Astrocyte (in vitro differentiated cells and primary cell): ENCODE results near the gene PGGHG. TPM values are rescaled to one million over a fixed set of nuclear protein-coding genes. Genes with fewer than 3 reads are reported as not detected.
"Not testable (repeated sequence)": the region's sequence is repeated elsewhere in the genome, so short reads cannot be mapped to it uniquely, and the experiment has no call there.

Experiments
- DNase-seq: peaks from one replicate; pipeline ENCODE4 v3.0.0-alpha.2; 2010; ENCODE audit warnings: low read depth
- FAIRE-seq: peaks from 2 replicates; lab custom pipeline; 2011; peaks lifted over from hg19 to GRCh38; lab: Jason Lieb, UNC
- H2AFZ ChIP-seq: 2 replicates; pipeline ENCODE4 v1.6.0; 2012; ENCODE audit warnings: low read depth, low read length, inconsistent platforms
- H3K27ac ChIP-seq: 2 replicates; pipeline ENCODE4 v1.5.1; 2011; ENCODE audit warnings: low read depth, low read length, inconsistent platforms
- H3K27me3 ChIP-seq: 2 replicates; pipeline ENCODE4 v1.6.0; 2011; ENCODE audit warnings: low read length, inconsistent platforms; ENCODE audit not compliant: insufficient read depth
- H3K36me3 ChIP-seq: 2 replicates; pipeline ENCODE4 v1.5.1; 2011; ENCODE audit warnings: low read length, inconsistent platforms; ENCODE audit not compliant: insufficient read depth
- H3K4me1 ChIP-seq: 2 replicates; pipeline ENCODE4 v1.5.1; 2011; ENCODE audit warnings: low read length, inconsistent platforms; ENCODE audit not compliant: insufficient read depth
- H3K4me2 ChIP-seq: 2 replicates; pipeline ENCODE4 v1.6.0; 2012; ENCODE audit warnings: low read length, inconsistent platforms
- H3K4me3 ChIP-seq: 2 replicates; pipeline ENCODE4 v1.5.1; 2011; ENCODE audit warnings: low read depth, mild to moderate bottlenecking, low read length, inconsistent platforms; ENCODE audit not compliant: insufficient read depth
- H3K79me2 ChIP-seq: 2 replicates; pipeline ENCODE4 v1.6.0; 2012; ENCODE audit warnings: mild to moderate bottlenecking, low read length, inconsistent platforms; ENCODE audit not compliant: insufficient read depth
- H3K9ac ChIP-seq: 2 replicates; pipeline ENCODE4 v1.6.0; 2012; ENCODE audit warnings: mild to moderate bottlenecking, low read length, inconsistent platforms
- H3K9me3 ChIP-seq: 2 replicates; pipeline ENCODE4 v1.5.1; 2012; ENCODE audit warnings: low read depth, mild to moderate bottlenecking, low read length, inconsistent platforms; ENCODE audit not compliant: insufficient read depth
- H4K20me1 ChIP-seq: 2 replicates; pipeline ENCODE4 v1.6.0; 2012; ENCODE audit warnings: low read length, inconsistent platforms; ENCODE audit not compliant: insufficient read depth
- H3K27ac Mint-ChIP-seq: one replicate; pipeline ENCODE4 v1.8.0; 2021; ENCODE audit warnings: mild to moderate bottlenecking, mixed read lengths; ENCODE audit not compliant: unreplicated experiment
- H3K27me3 Mint-ChIP-seq: one replicate; pipeline ENCODE4 v1.8.0; 2021; ENCODE audit warnings: low read depth, mixed read lengths; ENCODE audit not compliant: unreplicated experiment
- H3K36me3 Mint-ChIP-seq: one replicate; pipeline ENCODE4 v1.8.0; 2021; ENCODE audit warnings: low read depth, mixed read lengths; ENCODE audit not compliant: unreplicated experiment
- H3K4me1 Mint-ChIP-seq: one replicate; pipeline ENCODE4 v1.8.0; 2021; ENCODE audit warnings: low read depth, mixed read lengths; ENCODE audit not compliant: unreplicated experiment
- H3K4me3 Mint-ChIP-seq: one replicate; pipeline ENCODE4 v1.8.0; 2021; ENCODE audit warnings: mild to moderate bottlenecking, moderate library complexity, mixed read lengths; ENCODE audit not compliant: unreplicated experiment
- H3K9me3 Mint-ChIP-seq: one replicate; pipeline ENCODE4 v1.8.0; 2021; ENCODE audit warnings: mild to moderate bottlenecking, mixed read lengths; ENCODE audit not compliant: unreplicated experiment
- CTCF ChIP-seq: IDR thresholded peaks from 2 replicates; pipeline ENCODE4 v1.5.1; 2011; ENCODE audit warnings: low read depth, mild to moderate bottlenecking, inconsistent platforms, low read length, moderate library complexity; ENCODE audit not compliant: insufficient read depth
- EZH2 ChIP-seq: IDR thresholded peaks from 2 replicates; pipeline ENCODE4 v1.6.1; 2012; ENCODE audit warnings: mild to moderate bottlenecking, low read length, inconsistent platforms; ENCODE audit not compliant: insufficient read depth
- total RNA-seq: library from RNA; stranded (reverse); gene quantifications from 2 replicates; pipeline ENCODE4 v1.2.1, GENCODE V29; 2021

Gene PGGHG
- total RNA-seq, 1 donor from 2014 or later, result 25.1 TPM

- H4K20me1 ChIP-seq, result no peaks in the 10 kb centered on the region
- H2AFZ ChIP-seq, result peak overlapping the region; percentile 32
- Mint-ChIP-seq H3K27me3 (no peaks in the 10 kb centered on the region), H3K9me3 (no peaks in the 10 kb centered on the region), H3K27ac (peak overlapping the region; percentile 47), H3K4me1 (peaks cover 28% of the 10 kb centered on the region), H3K36me3 (peaks cover 5% of the 10 kb centered on the region), H3K4me3 (peak overlapping the region; percentile 95)
- H3K4me2 ChIP-seq, result peak overlapping the region; percentile 44
- H3K4me1 ChIP-seq, result peaks cover 13% of the 10 kb centered on the region
- no peak overlapping the region for H3K9ac ChIP-seq
- no peak overlapping the region for H3K4me3 ChIP-seq
- TF ChIP-seq EZH2 (no peak), CTCF (no peak)
- peaks cover 26% of the 10 kb centered on the region for H3K27me3 ChIP-seq
- DNase-seq, result no peak
- H3K9me3 ChIP-seq, result no peaks in the 10 kb centered on the region
- H3K36me3 ChIP-seq, result no peaks in the 10 kb centered on the region
- no peak overlapping the region for H3K27ac ChIP-seq
- peaks cover 11% of the 10 kb centered on the region for H3K79me2 ChIP-seq
- no peak for FAIRE-seq
Observed at GRCh38 chr11:315516-315994, 26.6 kb downstream of the PGGHG start.

GRCh38 chr11:316031-316701, 27.2 kb downstream of the PGGHG start:
- Mint-ChIP-seq H3K27ac (peak overlapping the region; percentile 88), H3K4me1 (peaks cover 32% of the 10 kb centered on the region), H3K9me3 (no peaks in the 10 kb centered on the region), H3K36me3 (peaks cover 7% of the 10 kb centered on the region), H3K27me3 (no peaks in the 10 kb centered on the region), H3K4me3 (peak overlapping the region; percentile 91)
- no peaks in the 10 kb centered on the region for H4K20me1 ChIP-seq
- no peak for DNase-seq
- no peaks in the 10 kb centered on the region for H3K9me3 ChIP-seq
- peaks cover 26% of the 10 kb centered on the region for H3K27me3 ChIP-seq
- peak overlapping the region; percentile 44 for H3K4me2 ChIP-seq
- H2AFZ ChIP-seq, result peak overlapping the region; percentile 32
- H3K9ac ChIP-seq, result no peak overlapping the region
- no peak for FAIRE-seq
- peaks cover 12% of the 10 kb centered on the region for H3K79me2 ChIP-seq
- no peak overlapping the region for H3K4me3 ChIP-seq
- peak; percentile 100 for TF ChIP-seq EZH2
- no peak for TF ChIP-seq CTCF
- H3K36me3 ChIP-seq, result no peaks in the 10 kb centered on the region
- H3K4me1 ChIP-seq, result peaks cover 13% of the 10 kb centered on the region
- no peak overlapping the region for H3K27ac ChIP-seq

GRCh38 chr11:316891-317301, 28.0 kb downstream of the PGGHG start:
- FAIRE-seq (no peak), DNase-seq (no peak)
- Mint-ChIP-seq H3K27me3 (no peaks in the 10 kb centered on the region), H3K9me3 (no peaks in the 10 kb centered on the region), H3K4me3 (peak overlapping the region; percentile 91), H3K4me1 (peaks cover 28% of the 10 kb centered on the region), H3K36me3 (peaks cover 7% of the 10 kb centered on the region), H3K27ac (peak overlapping the region; percentile 88)
- H3K36me3 ChIP-seq, result no peaks in the 10 kb centered on the region
- no peaks in the 10 kb centered on the region for H4K20me1 ChIP-seq
- no peak overlapping the region for H3K4me3 ChIP-seq
- H3K9me3 ChIP-seq, result no peaks in the 10 kb centered on the region
- peaks cover 13% of the 10 kb centered on the region for H3K4me1 ChIP-seq
- H3K27ac ChIP-seq, result no peak overlapping the region
- peaks cover 26% of the 10 kb centered on the region for H3K27me3 ChIP-seq
- no peak overlapping the region for H3K4me2 ChIP-seq
- TF ChIP-seq EZH2 (no peak), CTCF (no peak)
- H3K9ac ChIP-seq, result no peak overlapping the region
- no peak overlapping the region for H2AFZ ChIP-seq
- peaks cover 12% of the 10 kb centered on the region for H3K79me2 ChIP-seq

- not testable (repeated sequence) for H3K9me3 ChIP-seq, H3K4me3 ChIP-seq, DNase-seq, H3K27me3 Mint-ChIP-seq, H3K27ac ChIP-seq, H4K20me1 ChIP-seq, H3K36me3 ChIP-seq, FAIRE-seq, H3K36me3 Mint-ChIP-seq, H3K9ac ChIP-seq, H3K9me3 Mint-ChIP-seq, H2AFZ ChIP-seq
- H3K27me3 ChIP-seq, result peaks cover 26% of the 10 kb centered on the region
- Mint-ChIP-seq H3K4me3 (peak overlapping the region; percentile 91), H3K27ac (peak overlapping the region; percentile 88), H3K4me1 (peaks cover 24% of the 10 kb centered on the region)
- peaks cover 12% of the 10 kb centered on the region for H3K79me2 ChIP-seq
- peak overlapping the region; percentile 39 for H3K4me2 ChIP-seq
- H3K4me1 ChIP-seq, result peaks cover 13% of the 10 kb centered on the region
Observed at GRCh38 chr11:317668-318404, 28.9 kb downstream of the PGGHG start.
